Calu3 (cell line): Measurements from ENCODE around the gene FRMD4B. TPM values are rescaled to one million over a fixed set of nuclear protein-coding genes. Genes with fewer than 3 reads are reported as not detected.

Experiments
- BruUV-seq: library from RNA; stranded (reverse); fragments of 400-500 nt; replicated peaks from 2 replicates; lab custom pipeline; 2021; lab: Mats Ljungman, UMichigan
- CTCF ChIA-PET: fragments of 300-600 bp; sonication (Branson Sonifier 250); formaldehyde crosslinking; loops from one replicate; lab custom pipeline; 2022; ENCODE audit warnings: antibody characterized with exemption; lab: Charles Lee
- DNase-seq: peaks from one replicate; pipeline ENCODE4 v3.0.0; 2022
- H3K27ac Mint-ChIP-seq: one replicate; pipeline ENCODE4 v1.8.0; 2022; ENCODE audit warnings: mixed read lengths; ENCODE audit not compliant: unreplicated experiment
- H3K27me3 Mint-ChIP-seq: one replicate; pipeline ENCODE4 v1.8.0; 2022; ENCODE audit warnings: mixed read lengths; ENCODE audit not compliant: unreplicated experiment
- H3K36me3 Mint-ChIP-seq: one replicate; pipeline ENCODE4 v1.8.0; 2022; ENCODE audit warnings: mild to moderate bottlenecking, moderate library complexity, mixed read lengths; ENCODE audit not compliant: insufficient read depth, unreplicated experiment
- H3K4me1 Mint-ChIP-seq: one replicate; pipeline ENCODE4 v1.8.0; 2022; ENCODE audit warnings: mild to moderate bottlenecking, low read depth, mixed read lengths; ENCODE audit not compliant: unreplicated experiment
- H3K4me3 Mint-ChIP-seq: one replicate; pipeline ENCODE4 v1.8.0; 2022; ENCODE audit warnings: mild to moderate bottlenecking, low read depth, moderate library complexity, mixed read lengths; ENCODE audit not compliant: unreplicated experiment
- H3K9me3 Mint-ChIP-seq: one replicate; pipeline ENCODE4 v1.8.0; 2022; ENCODE audit warnings: low read depth, mixed read lengths; ENCODE audit not compliant: unreplicated experiment
- intact Hi-C: fragments of 100-400 bp; cut with micrococcal nuclease; formaldehyde crosslinking; loops from one replicate; pipeline ENCODE4 v1.10.0; 2022; ENCODE audit not compliant: unreplicated experiment
- total RNA-seq: library from RNA; stranded (reverse); gene quantifications from 2 replicates; pipeline ENCODE4 v1.2.3, GENCODE V29; 2022
- TF ChIP-seq, protein P1 (sequence below): fragments of 200-600 bp; IDR thresholded peaks from one replicate; pipeline ENCODE4 v1.8.0; 2022; ENCODE audit warnings: antibody characterized with exemption; ENCODE audit not compliant: unreplicated experiment

Gene FRMD4B
- total RNA-seq, 1 experiment from 2014 or later, result 16.7 TPM

DNA sequence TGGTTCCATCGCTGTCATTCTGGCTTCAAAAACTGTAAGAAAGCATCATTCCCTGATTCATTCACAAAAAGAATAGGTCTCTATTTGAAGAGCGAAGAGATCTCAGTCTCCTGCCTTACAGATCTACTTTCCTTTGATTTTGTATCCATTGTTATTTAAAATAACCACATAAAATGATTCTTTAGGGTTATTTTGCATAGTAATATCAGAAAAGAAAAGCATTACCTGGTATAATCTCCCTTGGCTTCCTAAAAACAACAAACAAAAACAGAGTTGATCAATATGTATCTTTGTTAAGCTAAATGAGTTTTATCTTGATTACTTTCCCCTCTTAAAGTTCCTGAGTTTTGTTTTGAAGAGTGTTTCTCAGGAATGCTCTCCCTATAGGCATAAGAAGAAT is 136.9 kb downstream of the FRMD4B start:
- H3K36me3 Mint-ChIP-seq, result peaks cover 14% of the 10 kb centered on the region
- CTCF ChIA-PET, result interaction anchor here (1.0 to 1.3 kb wide), 4 partner anchors 12 to 58 kb away, joined by 3 to 4 read pairs (median 3); no protein-coding TSS in a partner anchor
- BruUV-seq, result no TSS peak

DNA sequence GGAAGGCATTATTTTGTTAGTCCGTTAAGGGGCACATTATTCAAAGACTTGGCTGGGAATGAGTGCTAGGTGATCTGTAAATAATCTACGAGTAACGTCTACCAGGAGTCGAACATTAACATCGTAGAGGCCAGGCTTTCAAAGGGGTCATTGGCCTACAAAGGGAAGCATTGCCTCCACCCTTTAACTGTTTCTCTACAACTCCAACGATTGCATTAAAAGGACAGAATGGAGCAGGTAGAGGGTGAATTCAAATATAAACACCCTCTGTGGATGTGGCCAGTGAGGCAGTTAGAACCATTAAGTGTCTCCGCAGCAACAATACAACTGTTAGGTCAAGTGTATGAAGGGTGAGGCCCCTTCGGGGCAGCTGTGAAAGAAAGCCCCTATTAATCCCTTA is 137.5 kb downstream of the FRMD4B start:
- intact Hi-C loops, result loop anchor here (2.0 to 5.0 kb wide), 2 partner anchors 34 to 70 kb away; no protein-coding TSS in a partner anchor
- no TSS peak for BruUV-seq
- H3K36me3 Mint-ChIP-seq, result peaks cover 14% of the 10 kb centered on the region
- H3K27me3 Mint-ChIP-seq, result no peaks in the 10 kb centered on the region
- no peaks in the 10 kb centered on the region for H3K9me3 Mint-ChIP-seq
- DNase-seq, result peak; percentile 28
- CTCF ChIA-PET, result interaction anchor here (1.0 kb wide), 1 partner anchor 58 kb away, joined by 3 read pairs; no protein-coding TSS in a partner anchor
- TF ChIP-seq, protein P1, sequence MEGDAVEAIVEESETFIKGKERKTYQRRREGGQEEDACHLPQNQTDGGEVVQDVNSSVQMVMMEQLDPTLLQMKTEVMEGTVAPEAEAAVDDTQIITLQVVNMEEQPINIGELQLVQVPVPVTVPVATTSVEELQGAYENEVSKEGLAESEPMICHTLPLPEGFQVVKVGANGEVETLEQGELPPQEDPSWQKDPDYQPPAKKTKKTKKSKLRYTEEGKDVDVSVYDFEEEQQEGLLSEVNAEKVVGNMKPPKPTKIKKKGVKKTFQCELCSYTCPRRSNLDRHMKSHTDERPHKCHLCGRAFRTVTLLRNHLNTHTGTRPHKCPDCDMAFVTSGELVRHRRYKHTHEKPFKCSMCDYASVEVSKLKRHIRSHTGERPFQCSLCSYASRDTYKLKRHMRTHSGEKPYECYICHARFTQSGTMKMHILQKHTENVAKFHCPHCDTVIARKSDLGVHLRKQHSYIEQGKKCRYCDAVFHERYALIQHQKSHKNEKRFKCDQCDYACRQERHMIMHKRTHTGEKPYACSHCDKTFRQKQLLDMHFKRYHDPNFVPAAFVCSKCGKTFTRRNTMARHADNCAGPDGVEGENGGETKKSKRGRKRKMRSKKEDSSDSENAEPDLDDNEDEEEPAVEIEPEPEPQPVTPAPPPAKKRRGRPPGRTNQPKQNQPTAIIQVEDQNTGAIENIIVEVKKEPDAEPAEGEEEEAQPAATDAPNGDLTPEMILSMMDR, result no peak
- peak overlapping the region; percentile 83 for H3K4me3 Mint-ChIP-seq
- peaks cover 60% of the 10 kb centered on the region for H3K4me1 Mint-ChIP-seq
- peak overlapping the region; percentile 85 for H3K27ac Mint-ChIP-seq

More for the DNA sequence above, 136.9 kb downstream of the FRMD4B start:
- intact Hi-C loops, result loop anchor here (2.0 to 5.0 kb wide), 2 partner anchors 33 to 70 kb away; no protein-coding TSS in a partner anchor
- Mint-ChIP-seq H3K27ac (peak overlapping the region; percentile 85), H3K27me3 (no peaks in the 10 kb centered on the region), H3K9me3 (no peaks in the 10 kb centered on the region), H3K4me1 (peaks cover 55% of the 10 kb centered on the region), H3K4me3 (peak overlapping the region; percentile 83)
- TF ChIP-seq, protein P1, result no peak
- no peak for DNase-seq

DNA sequence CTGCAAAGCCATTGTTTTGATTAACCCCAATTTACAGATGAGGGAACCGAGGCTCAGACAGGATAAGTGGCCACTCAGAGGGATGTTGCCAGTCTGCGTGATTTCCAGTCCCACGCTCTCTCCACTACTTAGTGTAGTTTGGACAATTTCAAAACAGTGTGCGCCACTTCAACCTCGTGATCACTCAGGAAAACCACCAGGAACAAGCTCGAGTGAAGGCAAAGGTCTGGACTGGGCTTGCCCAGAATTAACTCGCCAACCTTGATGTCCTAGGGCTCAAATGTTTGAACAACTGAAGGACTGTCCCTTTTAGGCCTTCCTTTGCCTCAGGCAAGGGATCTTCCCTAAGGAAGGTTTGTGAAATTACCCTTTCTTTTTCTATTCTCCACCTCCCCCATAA is 139.3 kb downstream of the FRMD4B start:
- no peaks in the 10 kb centered on the region for H3K27me3 Mint-ChIP-seq
- CTCF ChIA-PET, result no interaction called here
- peaks cover 52% of the 10 kb centered on the region for H3K4me1 Mint-ChIP-seq
- intact Hi-C loops, result loop anchor here (5.0 kb wide), 1 partner anchor 36 kb away; no protein-coding TSS in a partner anchor
- no peak overlapping the region for H3K27ac Mint-ChIP-seq
- TF ChIP-seq, protein P1, result no peak
- H3K9me3 Mint-ChIP-seq, result no peaks in the 10 kb centered on the region
- H3K4me3 Mint-ChIP-seq, result no peak overlapping the region
- no peak for DNase-seq
- peaks cover 24% of the 10 kb centered on the region for H3K36me3 Mint-ChIP-seq
- no TSS peak for BruUV-seq

DNA sequence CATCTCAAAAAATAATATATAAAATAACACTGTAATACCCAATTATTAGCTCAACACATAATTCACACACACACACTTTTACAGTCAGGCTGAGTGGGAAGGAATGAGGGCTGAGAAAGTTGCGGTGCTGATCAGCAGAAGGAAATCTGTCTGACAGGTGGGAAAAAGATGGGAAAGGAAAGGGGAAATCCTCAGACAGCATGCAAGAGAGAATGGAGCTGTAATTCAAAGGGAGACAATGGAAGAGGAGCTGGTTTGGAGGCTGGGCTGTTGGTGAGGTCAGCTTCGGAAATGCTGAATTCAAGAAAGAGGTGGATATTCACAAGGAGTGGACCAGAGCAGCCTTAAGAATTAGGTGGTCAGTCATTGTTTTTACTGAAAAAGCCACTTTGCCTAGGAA is 141.8 kb downstream of the FRMD4B start:
- Mint-ChIP-seq H3K27ac (peak overlapping the region; percentile 25), H3K4me3 (no peak overlapping the region), H3K27me3 (no peaks in the 10 kb centered on the region), H3K36me3 (peaks cover 10% of the 10 kb centered on the region), H3K4me1 (peaks cover 31% of the 10 kb centered on the region), H3K9me3 (no peaks in the 10 kb centered on the region)
- no peak for DNase-seq
- TF ChIP-seq, protein P1, result no peak
- CTCF ChIA-PET, result interaction anchor here (3.2 kb wide), 1 partner anchor 62 kb away, joined by 12 read pairs; no protein-coding TSS in a partner anchor
- no TSS peak for BruUV-seq
- intact Hi-C loops, result loop anchor here (5.0 kb wide), 1 partner anchor 42 kb away; no protein-coding TSS in a partner anchor
